Measurements from ENCODE around the gene IL2.
A peak's percentile ranks its signal among the peaks of the same experiment; 100 is the strongest.

The IL2 gene

DNA sequence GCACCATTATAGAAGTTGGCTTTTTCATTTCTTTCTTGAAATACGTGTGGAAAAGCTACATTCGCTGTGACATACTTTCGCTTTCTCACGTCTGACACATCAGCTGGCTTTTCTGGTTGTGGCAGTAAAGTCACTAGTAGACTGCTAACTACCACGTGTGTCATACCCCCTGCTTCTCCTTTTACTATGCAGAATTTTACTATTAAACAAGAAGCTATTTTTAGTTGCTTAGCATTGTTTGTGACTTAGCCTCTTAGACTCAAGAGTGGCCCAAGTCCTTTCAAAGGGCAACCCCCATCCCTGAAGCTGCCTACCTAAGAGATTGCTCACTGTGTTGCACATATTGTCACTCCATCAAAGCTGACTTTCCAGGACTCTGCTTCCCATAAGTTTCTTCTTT, 2.1 kb upstream of the IL2 start:
- Histone ChIP-seq H3K79me2 (ENCODE audit: insufficient read depth, low read length) (no peaks in the 10 kb centered on the region), H3K9me2 (replicated peaks; ENCODE audit: low read depth, low read length) (no peaks in the 10 kb centered on the region), H3K9ac (ENCODE audit: low read depth, low read length, poor library complexity, severe bottlenecking) (no peak overlapping the region), H3K4me3 (ENCODE audit: low read length, poor library complexity, severe bottlenecking) (peak overlapping the region; percentile 61), H3K36me3 (ENCODE audit: insufficient read depth, low read length) (no peaks in the 10 kb centered on the region), H3K9me3 (ENCODE audit: insufficient read depth, low read depth, low read length) (no peaks in the 10 kb centered on the region), H3K27me3 (ENCODE audit: insufficient read depth, low read length, poor library complexity, severe bottlenecking) (peaks cover 4% of the 10 kb centered on the region), H3F3A (ENCODE audit: low read depth) (no peaks in the 10 kb centered on the region), H3K4me1 (ENCODE audit: insufficient read depth, low read length, poor library complexity, severe bottlenecking) (peaks cover 11% of the 10 kb centered on the region), H2AFZ (ENCODE audit: low read length) (peak overlapping the region; percentile 73), H4K20me1 (ENCODE audit: insufficient read depth, low read length, poor library complexity, severe bottlenecking) (no peaks in the 10 kb centered on the region), H3K4me2 (ENCODE audit: low read depth, low read length, poor library complexity, severe bottlenecking) (peak overlapping the region; percentile 63)
- no peak for TF ChIP-seq CTCF (conservative IDR thresholded peaks at IDR 0.05; ENCODE audit: low read length)
- no peak for TF ChIP-seq EZH2phosphoT487 (IDR thresholded peaks at IDR 0.05; ENCODE audit: borderline replicate concordance)

GRCh38 chr4:122453384-122453995, 3.0 kb downstream of the IL2 start:
- Histone ChIP-seq H3K9me3 (ENCODE audit: insufficient read depth, low read depth, low read length) (no peaks in the 10 kb centered on the region), H2AFZ (ENCODE audit: low read length) (no peak overlapping the region), H3K79me2 (ENCODE audit: insufficient read depth, low read length) (no peaks in the 10 kb centered on the region), H3K9ac (ENCODE audit: low read depth, low read length, poor library complexity, severe bottlenecking) (no peak overlapping the region), H3K4me2 (ENCODE audit: low read depth, low read length, poor library complexity, severe bottlenecking) (no peak overlapping the region), H4K20me1 (ENCODE audit: insufficient read depth, low read length, poor library complexity, severe bottlenecking) (no peaks in the 10 kb centered on the region), H3K36me3 (ENCODE audit: insufficient read depth, low read length) (no peaks in the 10 kb centered on the region), H3K4me1 (ENCODE audit: insufficient read depth, low read length, poor library complexity, severe bottlenecking) (peaks cover 12% of the 10 kb centered on the region), H3K9me2 (replicated peaks; ENCODE audit: low read depth, low read length) (no peaks in the 10 kb centered on the region), H3F3A (ENCODE audit: low read depth) (no peaks in the 10 kb centered on the region), H3K27me3 (ENCODE audit: insufficient read depth, low read length, poor library complexity, severe bottlenecking) (peaks cover 4% of the 10 kb centered on the region), H3K4me3 (ENCODE audit: low read length, poor library complexity, severe bottlenecking) (no peak overlapping the region)
- TF ChIP-seq EZH2phosphoT487 (IDR thresholded peaks at IDR 0.05; ENCODE audit: borderline replicate concordance): no peak
- TF ChIP-seq CTCF (conservative IDR thresholded peaks at IDR 0.05; ENCODE audit: low read length): no peak

- Histone ChIP-seq H3K27me3 (ENCODE audit: insufficient read depth, low read length, poor library complexity, severe bottlenecking) (no peaks in the 10 kb centered on the region), H3K4me2 (ENCODE audit: low read depth, low read length, poor library complexity, severe bottlenecking) (no peak overlapping the region), H3K4me3 (ENCODE audit: low read length, poor library complexity, severe bottlenecking) (no peak overlapping the region), H4K20me1 (ENCODE audit: insufficient read depth, low read length, poor library complexity, severe bottlenecking) (no peaks in the 10 kb centered on the region), H3K9me3 (ENCODE audit: insufficient read depth, low read depth, low read length) (no peaks in the 10 kb centered on the region), H3K9ac (ENCODE audit: low read depth, low read length, poor library complexity, severe bottlenecking) (no peak overlapping the region), H3K36me3 (ENCODE audit: insufficient read depth, low read length) (no peaks in the 10 kb centered on the region), H3K9me2 (replicated peaks; ENCODE audit: low read depth, low read length) (no peaks in the 10 kb centered on the region), H3F3A (ENCODE audit: low read depth) (no peaks in the 10 kb centered on the region), H3K4me1 (ENCODE audit: insufficient read depth, low read length, poor library complexity, severe bottlenecking) (peaks cover 3% of the 10 kb centered on the region), H3K79me2 (ENCODE audit: insufficient read depth, low read length) (no peaks in the 10 kb centered on the region), H2AFZ (ENCODE audit: low read length) (no peak overlapping the region)
- TF ChIP-seq EZH2phosphoT487 (IDR thresholded peaks at IDR 0.05; ENCODE audit: borderline replicate concordance) (no peak), CTCF (conservative IDR thresholded peaks at IDR 0.05; ENCODE audit: low read length) (peak; percentile 71)
These were observed 5.7 kb downstream of the IL2 start for GRCh38 chr4:122450847-122451246.

Data from Loucy (cell line).